Keratinocyte (primary cell): ENCODE data around the gene PSMD12. TPM values are rescaled to one million over a fixed set of nuclear protein-coding genes. Genes with fewer than 3 reads are reported as not detected.

Experiments
- DNase-seq: peaks from one replicate; pipeline ENCODE4 v3.0.0-alpha.2; 2011; ENCODE audit warnings: low read depth, missing footprints, low spot score
- FAIRE-seq: peaks from 2 replicates; lab custom pipeline; 2011; peaks lifted over from hg19 to GRCh38; lab: Jason Lieb, UNC
- H2AFZ ChIP-seq: 2 replicates; pipeline ENCODE4 v1.6.0; 2012; ENCODE audit warnings: low read length, control low read depth, inconsistent platforms; ENCODE audit not compliant: control insufficient read depth
- H3K27ac ChIP-seq: 2 replicates; pipeline ENCODE4 v1.5.1; 2011; ENCODE audit warnings: low read length; ENCODE audit not compliant: control insufficient read depth, insufficient read depth
- H3K27me3 ChIP-seq: 3 replicates; pipeline ENCODE4 v1.6.0; 2011; ENCODE audit warnings: low read length; ENCODE audit not compliant: control insufficient read depth, insufficient read depth; ENCODE audit errors: extremely low read depth
- H3K36me3 ChIP-seq, 2 experiments: 2 replicates in 1 of 2; 3 replicates in 1 of 2; pipeline ENCODE4 v1.5.1; 2011; ENCODE audit warnings: low read length in 2 of 2, mild to moderate bottlenecking in 1 of 2; ENCODE audit not compliant: control insufficient read depth in 2 of 2, insufficient read depth in 2 of 2; ENCODE audit errors: extremely low read depth in 1 of 2
- H3K4me1 ChIP-seq: 3 replicates; pipeline ENCODE4 v1.5.1; 2011; ENCODE audit warnings: low read length; ENCODE audit not compliant: control insufficient read depth, insufficient read depth; ENCODE audit errors: extremely low read depth
- H3K4me2 ChIP-seq: 3 replicates; pipeline ENCODE4 v1.6.0; 2011; ENCODE audit warnings: low read depth, low read length; ENCODE audit not compliant: control insufficient read depth, insufficient read depth; ENCODE audit errors: extremely low read depth
- H3K4me3 ChIP-seq, 3 experiments: fragments of 200-600 bp in 1 of 3; sonication (generic) in 1 of 3; 2 replicates in 2 of 3; 3 replicates in 1 of 3; pipeline ENCODE4 v1.5.1; 2011 to 2016; ENCODE audit warnings: low read length in 3 of 3, mild to moderate bottlenecking in 3 of 3, control low read depth in 2 of 3, inconsistent platforms in 1 of 3, low read depth in 1 of 3, mixed read lengths in 1 of 3, mixed run types in 1 of 3, moderate library complexity in 1 of 3; ENCODE audit not compliant: control insufficient read depth in 2 of 3, insufficient read depth in 2 of 3; ENCODE audit errors: extremely low read depth in 1 of 3
- H3K79me2 ChIP-seq: 2 replicates; pipeline ENCODE4 v1.6.0; 2012; ENCODE audit warnings: low read length; ENCODE audit not compliant: control insufficient read depth, insufficient read depth
- H3K9ac ChIP-seq: 3 replicates; pipeline ENCODE4 v1.6.0; 2011; ENCODE audit warnings: low read length; ENCODE audit not compliant: control insufficient read depth, insufficient read depth; ENCODE audit errors: extremely low read depth
- H3K9me1 ChIP-seq: 3 replicates; pipeline ENCODE4 v1.6.0; 2011; ENCODE audit warnings: low read length; ENCODE audit not compliant: control insufficient read depth, insufficient read depth; ENCODE audit errors: extremely low read depth
- H3K9me3 ChIP-seq: 2 replicates; pipeline ENCODE4 v1.5.1; 2012; ENCODE audit warnings: low read depth, low read length; ENCODE audit not compliant: control insufficient read depth
- H4K20me1 ChIP-seq: 3 replicates; pipeline ENCODE4 v1.6.0; 2011; ENCODE audit warnings: low read length; ENCODE audit not compliant: control insufficient read depth, insufficient read depth; ENCODE audit errors: extremely low read depth
- EZH2 ChIP-seq: IDR thresholded peaks from one replicate; pipeline ENCODE4 v1.6.1; 2012; ENCODE audit warnings: inconsistent platforms, mild to moderate bottlenecking, low read length, moderate library complexity
- dilution Hi-C: fragments of 300-500 bp; cut with MboI; formaldehyde crosslinking; loops from one replicate; pipeline ENCODE4 v1.7.0; 2020; ENCODE audit warnings: low sequenced_read_pairs; ENCODE audit not compliant: extremely low pct_ligation_motif_present
- polyA plus RNA-seq, 5 experiments: library from polyadenylated mRNA; depleted of rRNA in 3 of 5; stranded (reverse) in 3 of 5; stranded (forward) in 1 of 5; unstranded in 1 of 5; fragments of >200 nt; gene quantifications; 1 replicate in 1 of 5; 2 replicates in 3 of 5; 3 replicates in 1 of 5; pipeline versions ENCODE4 v1.2.1 to v1.2.3, GENCODE V29; 2011 to 2012; ENCODE audit warnings: missing spikeins in 2 of 5, low read depth in 1 of 5, low replicate concordance in 1 of 5
- TF ChIP-seq, protein P1 (sequence below), 3 experiments: IDR thresholded peaks in 1 of 3; conservative IDR thresholded peaks in 1 of 3; optimal IDR thresholded peaks in 1 of 3; 2 replicates in 2 of 3; 3 replicates in 1 of 3; pipeline versions ENCODE3 to v1.5.1; 2011; ENCODE audit warnings: low read length in 3 of 3, mild to moderate bottlenecking in 3 of 3, moderate library complexity in 2 of 3, control low read depth in 1 of 3, inconsistent platforms in 1 of 3; ENCODE audit not compliant: insufficient read depth in 2 of 3; ENCODE audit errors: extremely low read depth in 1 of 3

Gene PSMD12
- polyA plus RNA-seq, 1 donor (not counting 4 experiments of a cell fraction or from before 2014, with no cell fraction given) = 68.4 TPM

DNA sequence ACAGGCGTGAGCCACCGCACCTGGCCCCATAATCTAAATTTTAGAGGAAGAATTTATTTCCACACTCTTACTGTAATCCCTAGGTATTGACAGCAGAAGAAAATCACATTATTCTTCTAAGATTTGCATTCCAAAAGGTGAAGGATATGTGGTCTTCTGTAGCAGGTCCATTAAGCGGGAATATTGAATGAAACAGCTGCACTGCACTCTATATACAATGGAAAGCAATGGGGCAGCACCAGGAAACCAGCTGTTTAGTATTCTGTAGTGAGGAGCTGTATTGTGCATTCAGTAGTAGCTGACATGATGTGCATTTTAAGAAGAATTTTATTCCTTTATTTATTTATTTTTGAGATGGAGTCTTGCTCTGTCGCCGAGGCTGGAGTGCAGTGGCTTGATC lies 49.6 kb downstream of the PSMD12 start:
- Histone ChIP-seq H3K27ac (no peak overlapping the region), H3K4me1 (no peaks in the 10 kb centered on the region), H3K9me1 (no peaks in the 10 kb centered on the region), H3K9ac (no peak overlapping the region), H4K20me1 (no peaks in the 10 kb centered on the region), H2AFZ (no peak overlapping the region), H3K4me3 (no peak overlapping the region), H3K27me3 (no peaks in the 10 kb centered on the region), H3K36me3 (no peaks in the 10 kb centered on the region), H3K9me3 (no peaks in the 10 kb centered on the region), H3K79me2 (no peaks in the 10 kb centered on the region), H3K4me2 (no peak overlapping the region)
- dilution Hi-C loops = no loop called here
- TF ChIP-seq EZH2 = no peak
- TF ChIP-seq, protein P1, sequence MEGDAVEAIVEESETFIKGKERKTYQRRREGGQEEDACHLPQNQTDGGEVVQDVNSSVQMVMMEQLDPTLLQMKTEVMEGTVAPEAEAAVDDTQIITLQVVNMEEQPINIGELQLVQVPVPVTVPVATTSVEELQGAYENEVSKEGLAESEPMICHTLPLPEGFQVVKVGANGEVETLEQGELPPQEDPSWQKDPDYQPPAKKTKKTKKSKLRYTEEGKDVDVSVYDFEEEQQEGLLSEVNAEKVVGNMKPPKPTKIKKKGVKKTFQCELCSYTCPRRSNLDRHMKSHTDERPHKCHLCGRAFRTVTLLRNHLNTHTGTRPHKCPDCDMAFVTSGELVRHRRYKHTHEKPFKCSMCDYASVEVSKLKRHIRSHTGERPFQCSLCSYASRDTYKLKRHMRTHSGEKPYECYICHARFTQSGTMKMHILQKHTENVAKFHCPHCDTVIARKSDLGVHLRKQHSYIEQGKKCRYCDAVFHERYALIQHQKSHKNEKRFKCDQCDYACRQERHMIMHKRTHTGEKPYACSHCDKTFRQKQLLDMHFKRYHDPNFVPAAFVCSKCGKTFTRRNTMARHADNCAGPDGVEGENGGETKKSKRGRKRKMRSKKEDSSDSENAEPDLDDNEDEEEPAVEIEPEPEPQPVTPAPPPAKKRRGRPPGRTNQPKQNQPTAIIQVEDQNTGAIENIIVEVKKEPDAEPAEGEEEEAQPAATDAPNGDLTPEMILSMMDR (optimal IDR thresholded peaks at IDR 0.05 in 1 of 3, IDR thresholded peaks at IDR 0.05 in 1 of 3, conservative IDR thresholded peaks at IDR 0.05 in 1 of 3; ENCODE audit: extremely low read depth in 1 of 3, insufficient read depth in 2 of 3, low read length in 3 of 3) = no peak
- DNase-seq (no peak), FAIRE-seq (no peak)

DNA sequence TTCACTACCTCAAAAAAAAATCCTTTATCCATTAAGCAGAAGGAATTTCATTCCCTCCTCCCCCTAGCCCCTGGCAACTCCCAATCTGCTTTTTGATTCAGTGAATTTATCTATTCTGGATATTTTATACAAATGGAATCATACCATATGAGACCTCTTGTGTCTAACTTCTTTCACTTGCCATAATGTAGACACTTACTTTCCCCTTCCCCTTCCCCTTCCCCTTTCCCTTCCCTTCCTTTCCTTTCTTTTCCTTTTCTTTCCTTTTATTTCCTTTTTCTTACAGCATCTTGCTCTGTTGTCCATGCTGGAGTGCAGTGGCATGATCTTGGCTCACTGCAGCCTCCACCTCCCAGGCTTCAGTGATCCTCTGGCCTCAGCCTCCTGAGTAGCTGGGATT lies 50.5 kb downstream of the PSMD12 start:
- FAIRE-seq (no peak), DNase-seq (no peak)
- dilution Hi-C loops = no loop called here
- Histone ChIP-seq H3K27me3 (no peaks in the 10 kb centered on the region), H4K20me1 (no peaks in the 10 kb centered on the region), H3K27ac (no peak overlapping the region), H3K9me1 (no peaks in the 10 kb centered on the region), H3K4me2 (no peak overlapping the region), H3K9me3 (no peaks in the 10 kb centered on the region), H3K36me3 (no peaks in the 10 kb centered on the region), H3K4me1 (no peaks in the 10 kb centered on the region), H3K4me3 (no peak overlapping the region), H2AFZ (no peak overlapping the region), H3K79me2 (no peaks in the 10 kb centered on the region), H3K9ac (no peak overlapping the region)
- TF ChIP-seq, protein P1 (optimal IDR thresholded peaks at IDR 0.05 in 1 of 3, IDR thresholded peaks at IDR 0.05 in 1 of 3, conservative IDR thresholded peaks at IDR 0.05 in 1 of 3; ENCODE audit: extremely low read depth in 1 of 3, insufficient read depth in 2 of 3, low read length in 3 of 3) = no peak
- no peak for TF ChIP-seq EZH2
